Hindlimb muscle (tissue), 1 donor: Measurements from ENCODE around the gene AEN. TPM values are rescaled to one million over a fixed set of nuclear protein-coding genes. Genes with fewer than 3 reads are reported as not detected.

Experiments used
- DNase-seq: peaks from one replicate; pipeline ENCODE4 v3.0.0-alpha.2; 2013
- polyA plus RNA-seq: library from polyadenylated mRNA; unstranded; fragments of 120-200 nt; gene quantifications from one replicate; pipeline ENCODE4 v1.2.1, GENCODE V29; 2013; ENCODE audit not compliant: insufficient read length

The AEN gene
- polyA plus RNA-seq, 1 donor, result 4.7 TPM

GRCh38 chr15:88680241-88681001 is 59.3 kb downstream of the AEN start:
- no peak for DNase-seq

DNA sequence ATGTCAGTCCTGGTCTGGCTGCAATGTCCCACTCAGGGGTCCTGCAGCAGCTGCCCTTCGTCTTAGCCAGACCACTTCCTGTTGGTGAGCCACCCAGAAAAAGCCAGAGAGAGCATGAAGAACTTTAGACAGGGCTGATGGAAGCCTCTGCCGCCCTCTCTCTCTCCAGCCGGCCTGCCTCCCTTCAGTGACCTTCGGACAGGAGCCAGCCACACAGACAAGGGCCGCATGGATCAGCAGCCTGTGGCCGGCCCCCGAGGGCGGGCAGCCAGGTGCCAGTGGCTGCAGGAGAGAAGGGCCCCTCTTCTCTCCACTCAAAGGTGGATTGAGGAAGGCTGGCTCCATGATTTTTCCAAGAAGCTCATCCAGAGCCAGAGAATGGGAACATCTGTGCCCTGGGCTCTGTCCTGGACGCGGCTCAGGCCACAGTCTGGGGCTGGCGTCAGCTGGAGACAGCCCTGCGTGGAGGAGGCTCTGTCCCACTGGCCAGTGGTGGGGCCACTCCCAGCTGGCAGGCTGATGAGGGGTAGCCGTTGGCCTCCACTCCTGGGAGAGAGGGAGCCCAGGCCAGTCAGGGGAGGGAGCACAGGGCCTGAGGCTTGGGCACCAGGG is 60.6 kb downstream of the AEN start:
- DNase-seq, result no peak

Other genes starting within 250 kb of the AEN start
- gene MRPL46, start 154.0 kb upstream of the AEN start, polyA plus RNA-seq, result 23.4 TPM
- 42.7 TPM for gene MRPS11, start 153.6 kb upstream of the AEN start, polyA plus RNA-seq
- gene DET1, start 74.7 kb upstream of the AEN start, polyA plus RNA-seq, result 12.2 TPM
- gene ISG20, start 17.7 kb downstream of the AEN start, polyA plus RNA-seq, result 0.88 TPM
- gene ACAN, start 182.1 kb downstream of the AEN start, polyA plus RNA-seq, result 4.5 TPM